Smooth muscle cell (in vitro differentiated cells): Measurements from ENCODE around the gene TARS2. TPM values are rescaled to one million over a fixed set of nuclear protein-coding genes. Genes with fewer than 3 reads are reported as not detected.
A peak's percentile ranks its signal among the peaks of the same experiment; 100 is the strongest.

Experiments
- DNase-seq: peaks from one replicate; lab custom pipeline; 2025; ENCODE audit not compliant: unreplicated experiment; lab: John Stamatoyannopoulos, UW
- H2AFZ ChIP-seq: fragments of 200-600 bp; sonication (generic); 2 replicates; pipeline ENCODE4 v1.6.0; 2016; ENCODE audit warnings: antibody characterized with exemption, low read depth, mild to moderate bottlenecking
- H3F3A ChIP-seq: fragments of 200-600 bp; sonication (generic); 2 replicates; pipeline ENCODE4 v1.6.0; 2017; ENCODE audit warnings: antibody characterized with exemption, low read depth
- H3K27ac ChIP-seq: fragments of 200-600 bp; sonication (generic); 2 replicates; pipeline ENCODE4 v1.5.1; 2016; ENCODE audit warnings: low read depth, mild to moderate bottlenecking
- H3K27me3 ChIP-seq: fragments of 200-600 bp; sonication (generic); 2 replicates; pipeline ENCODE4 v1.6.1; 2016; ENCODE audit warnings: low read depth, mild to moderate bottlenecking
- H3K36me3 ChIP-seq: fragments of 200-600 bp; sonication (generic); 2 replicates; pipeline ENCODE4 v1.5.1; 2016; ENCODE audit warnings: low read depth
- H3K4me1 ChIP-seq: fragments of 200-600 bp; sonication (generic); 2 replicates; pipeline ENCODE4 v1.5.1; 2016; ENCODE audit warnings: low read depth
- H3K4me2 ChIP-seq: fragments of 200-600 bp; sonication (generic); 2 replicates; pipeline ENCODE4 v1.6.0; 2016; ENCODE audit warnings: mild to moderate bottlenecking
- H3K4me3 ChIP-seq: fragments of 200-600 bp; sonication (generic); 2 replicates; pipeline ENCODE4 v1.5.1; 2016; ENCODE audit warnings: mild to moderate bottlenecking
- H3K79me2 ChIP-seq: fragments of 200-600 bp; sonication (generic); 2 replicates; pipeline ENCODE4 v1.6.0; 2016; ENCODE audit warnings: low read depth, mild to moderate bottlenecking
- H3K9ac ChIP-seq: fragments of 200-600 bp; sonication (generic); 2 replicates; pipeline ENCODE4 v1.6.0; 2016; ENCODE audit warnings: low read depth
- H3K9me3 ChIP-seq: fragments of 200-600 bp; sonication (generic); replicated peaks from 2 replicates; pipeline ENCODE4 v1.5.1; 2016; ENCODE audit warnings: low read depth
- H4K20me1 ChIP-seq: fragments of 200-600 bp; sonication (generic); 2 replicates; pipeline ENCODE4 v1.6.0; 2016; ENCODE audit warnings: low read depth
- WGBS: methylation state at CpG from one replicate; pipeline ENCODE4 v1.1.7; 2016; ENCODE audit warnings: low lambda C conversion rate; 5-methylcytosine and 5-hydroxymethylcytosine counted together
- polyA plus RNA-seq: library from polyadenylated mRNA; unstranded; fragments of >200 nt; fragmentation: Nextera tagmentation; extraction: Ambion mirVana; gene quantifications from 2 replicates; pipeline ENCODE4 v1.2.1, GENCODE V29; 2016
- total RNA-seq: library from RNA; depleted of rRNA; stranded (reverse); fragments of >200 nt; gene quantifications from 2 replicates; pipeline ENCODE4 v1.2.3, GENCODE V29; 2014
- TF ChIP-seq, protein P1 (sequence below): fragments of 200-600 bp; sonication (generic); IDR thresholded peaks from 2 replicates; pipeline ENCODE4 v1.5.1; 2017; ENCODE audit warnings: borderline replicate concordance, mild to moderate bottlenecking, antibody characterized with exemption; ENCODE audit not compliant: insufficient read depth, poor library complexity, severe bottlenecking

TARS2 gene
- total RNA-seq: 8.6 and 10.2 TPM in 2 replicates
- polyA plus RNA-seq: 20.9 and 23.1 TPM in 2 replicates

DNA sequence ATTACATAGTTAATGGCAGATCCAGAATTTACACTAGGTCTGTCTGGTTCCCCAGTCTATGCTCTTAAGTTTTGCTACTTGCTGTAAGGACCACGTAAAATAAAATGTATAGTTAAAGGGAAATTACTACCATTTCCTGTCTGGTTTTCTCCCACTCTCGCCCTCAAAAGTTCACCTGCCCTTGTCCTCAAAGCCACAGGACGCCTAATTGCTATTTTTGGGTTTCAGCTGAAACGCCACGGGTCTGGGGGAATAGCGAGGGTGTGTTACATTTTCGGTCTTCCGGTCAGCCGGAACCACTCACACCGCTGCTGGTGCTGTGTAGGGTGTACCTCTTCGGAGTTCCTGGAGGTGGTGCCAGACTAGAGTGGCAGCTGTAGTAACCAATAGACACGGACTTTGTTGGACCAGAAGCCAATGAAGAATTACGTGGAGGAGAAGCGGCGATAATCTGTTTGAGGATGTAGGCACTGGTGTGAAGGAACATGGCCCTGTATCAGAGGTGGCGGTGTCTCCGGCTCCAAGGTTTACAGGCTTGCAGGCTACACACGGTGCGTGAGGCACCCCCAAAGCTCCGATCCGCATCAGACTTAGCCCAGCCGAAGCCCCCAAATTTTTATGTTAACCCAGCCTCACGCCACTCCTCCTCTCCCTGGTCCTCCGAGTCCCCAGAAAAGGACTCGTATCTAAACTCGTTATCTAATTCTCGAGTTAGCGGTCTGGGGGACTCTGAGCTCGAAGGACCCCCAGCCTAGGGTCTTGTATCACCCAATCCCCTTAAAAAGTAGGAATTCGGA, at the start of gene TARS2:
TSS of gene TARS2 (plus strand) at position 454 of the 797 bp plus-strand sequence. CDS start at position 486, 32 bp downstream.
- WGBS: 1% methylated on average over 30 of the region's 30 CpGs
- DNase-seq: peak; percentile 58
- TF ChIP-seq, protein P1, sequence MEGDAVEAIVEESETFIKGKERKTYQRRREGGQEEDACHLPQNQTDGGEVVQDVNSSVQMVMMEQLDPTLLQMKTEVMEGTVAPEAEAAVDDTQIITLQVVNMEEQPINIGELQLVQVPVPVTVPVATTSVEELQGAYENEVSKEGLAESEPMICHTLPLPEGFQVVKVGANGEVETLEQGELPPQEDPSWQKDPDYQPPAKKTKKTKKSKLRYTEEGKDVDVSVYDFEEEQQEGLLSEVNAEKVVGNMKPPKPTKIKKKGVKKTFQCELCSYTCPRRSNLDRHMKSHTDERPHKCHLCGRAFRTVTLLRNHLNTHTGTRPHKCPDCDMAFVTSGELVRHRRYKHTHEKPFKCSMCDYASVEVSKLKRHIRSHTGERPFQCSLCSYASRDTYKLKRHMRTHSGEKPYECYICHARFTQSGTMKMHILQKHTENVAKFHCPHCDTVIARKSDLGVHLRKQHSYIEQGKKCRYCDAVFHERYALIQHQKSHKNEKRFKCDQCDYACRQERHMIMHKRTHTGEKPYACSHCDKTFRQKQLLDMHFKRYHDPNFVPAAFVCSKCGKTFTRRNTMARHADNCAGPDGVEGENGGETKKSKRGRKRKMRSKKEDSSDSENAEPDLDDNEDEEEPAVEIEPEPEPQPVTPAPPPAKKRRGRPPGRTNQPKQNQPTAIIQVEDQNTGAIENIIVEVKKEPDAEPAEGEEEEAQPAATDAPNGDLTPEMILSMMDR: no peak

DNA sequence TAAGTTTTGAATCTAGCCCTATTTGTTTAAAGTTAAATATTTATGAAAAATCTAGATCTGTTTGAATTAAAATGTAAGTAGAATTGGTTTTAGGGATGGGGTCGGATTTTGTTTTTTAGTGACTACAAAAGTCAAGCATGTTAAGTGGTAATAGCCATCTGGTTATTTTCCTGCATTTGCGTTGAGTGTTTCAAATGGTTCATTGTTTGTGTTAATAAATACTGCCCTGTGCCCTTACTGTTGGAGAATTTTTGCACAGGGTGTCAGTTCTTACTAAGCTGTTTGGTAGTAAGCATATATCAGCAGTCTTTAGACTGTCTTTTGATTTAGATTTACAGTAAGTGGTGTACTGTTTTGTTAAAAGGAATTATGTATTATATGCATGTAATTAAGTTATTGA, 46.1 kb upstream of the TARS2 start:
- Histone ChIP-seq H3K79me2 (peaks cover 8% of the 10 kb centered on the region), H2AFZ (no peak overlapping the region), H3F3A (no peaks in the 10 kb centered on the region), H3K36me3 (peaks cover 8% of the 10 kb centered on the region), H3K27me3 (no peaks in the 10 kb centered on the region), H3K27ac (no peak overlapping the region), H3K4me1 (no peaks in the 10 kb centered on the region), H3K9ac (no peak overlapping the region), H3K4me2 (no peak overlapping the region), H3K4me3 (no peak overlapping the region), H4K20me1 (no peaks in the 10 kb centered on the region), H3K9me3 (no peaks in the 10 kb centered on the region)
- WGBS: 86% methylated on average over 2 of the region's 2 CpGs
- DNase-seq: no peak
- TF ChIP-seq, protein P1: no peak

More for the DNA sequence above, at the start of gene TARS2:
- H3K9ac ChIP-seq: peak within 1 kb of the TSS; percentile 75
- no peaks in the 10 kb centered on the region for H3K36me3 ChIP-seq
- peaks cover 4% of the 10 kb centered on the region for H3F3A ChIP-seq
- H4K20me1 ChIP-seq: no peaks in the 10 kb centered on the region
- no peak within 1 kb of the TSS for H3K27ac ChIP-seq
- H3K4me1 ChIP-seq: peaks cover 11% of the 10 kb centered on the region
- peak within 1 kb of the TSS; percentile 83 for H3K4me3 ChIP-seq
- no peaks in the 10 kb centered on the region for H3K27me3 ChIP-seq
- peaks cover 9% of the 10 kb centered on the region for H3K79me2 ChIP-seq
- peak within 1 kb of the TSS; percentile 82 for H2AFZ ChIP-seq
- no peaks in the 10 kb centered on the region for H3K9me3 ChIP-seq
- H3K4me2 ChIP-seq: peak within 1 kb of the TSS; percentile 100

DNA sequence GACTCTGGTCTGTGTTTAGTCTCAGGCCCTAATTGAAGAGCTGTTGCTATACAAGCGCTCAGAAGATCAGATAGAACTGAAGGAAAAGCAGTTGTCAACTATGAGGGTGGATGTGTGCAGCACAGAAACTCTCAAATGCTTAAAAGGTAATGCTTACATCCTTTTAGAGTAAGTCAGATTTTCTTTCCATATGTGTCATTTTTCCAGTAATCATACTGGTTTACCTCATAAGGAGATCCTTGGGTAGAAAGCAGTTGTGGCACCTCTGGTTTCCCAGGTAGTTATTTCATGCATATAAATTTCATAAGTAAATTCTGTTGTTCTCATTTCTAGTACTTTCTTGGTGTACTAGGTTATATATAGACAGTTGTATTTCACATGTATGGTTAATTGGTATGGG, 43.0 kb upstream of the TARS2 start:
- H2AFZ ChIP-seq: no peak overlapping the region
- H3K27me3 ChIP-seq: no peaks in the 10 kb centered on the region
- no peaks in the 10 kb centered on the region for H3K4me1 ChIP-seq
- no peaks in the 10 kb centered on the region for H3K9me3 ChIP-seq
- no peak overlapping the region for H3K4me3 ChIP-seq
- DNase-seq: no peak
- 100% methylated on average over 1 of the region's 1 CpG for whole genome bisulfite sequencing
- peaks cover 8% of the 10 kb centered on the region for H3K36me3 ChIP-seq
- H4K20me1 ChIP-seq: no peaks in the 10 kb centered on the region
- H3K9ac ChIP-seq: no peak overlapping the region
- no peak overlapping the region for H3K27ac ChIP-seq
- TF ChIP-seq, protein P1: no peak
- H3K79me2 ChIP-seq: peaks cover 7% of the 10 kb centered on the region
- no peak overlapping the region for H3K4me2 ChIP-seq
- no peaks in the 10 kb centered on the region for H3F3A ChIP-seq
